AG09309 (cell line): ENCODE measurements around the gene NTNG1.

ENCODE experiments used
- DNase-seq: peaks from one replicate; pipeline ENCODE4 v3.0.0-alpha.2; 2010; ENCODE audit warnings: low read depth
- H3K4me3 ChIP-seq: 2 replicates; pipeline ENCODE4 v1.5.1; 2011; ENCODE audit warnings: mild to moderate bottlenecking, low read depth, low read length, moderate library complexity; ENCODE audit not compliant: control insufficient read depth
- CTCF ChIP-seq: IDR thresholded peaks from 2 replicates; pipeline ENCODE4 v1.5.1; 2011; ENCODE audit warnings: mild to moderate bottlenecking, low read depth, low read length, inconsistent platforms; ENCODE audit not compliant: insufficient read depth, control insufficient read depth; ENCODE audit errors: missing control alignments

The NTNG1 gene

DNA sequence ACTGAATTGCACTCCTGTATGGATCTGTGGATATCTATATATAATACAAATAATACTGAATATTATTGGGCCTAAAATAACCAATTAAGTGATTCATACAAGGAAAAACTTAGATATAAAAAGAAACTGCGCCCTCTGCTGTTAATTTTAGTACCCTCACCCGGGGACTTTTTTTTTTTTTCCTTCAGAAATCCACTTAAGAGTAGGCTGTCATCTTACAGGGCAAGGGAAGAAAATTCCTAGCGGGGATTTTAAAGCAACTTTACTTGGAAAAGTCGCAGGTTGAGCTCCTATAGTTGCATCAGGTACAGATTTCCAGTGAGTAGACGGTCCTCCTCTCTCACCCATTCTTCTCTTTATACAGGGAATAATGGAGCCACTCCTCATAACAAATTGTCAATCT lies 1.3 kb downstream of the NTNG1 start:
- peak overlapping the region; percentile 80 for H3K4me3 ChIP-seq
- TF ChIP-seq CTCF, result peak; percentile 49
- peak; percentile 45 for DNase-seq

- no peak overlapping the region for H3K4me3 ChIP-seq
- TF ChIP-seq CTCF, result no peak
- no peak for DNase-seq
These were observed 1.8 kb downstream of the NTNG1 start for GRCh38 chr1:107142666-107143065.

DNA sequence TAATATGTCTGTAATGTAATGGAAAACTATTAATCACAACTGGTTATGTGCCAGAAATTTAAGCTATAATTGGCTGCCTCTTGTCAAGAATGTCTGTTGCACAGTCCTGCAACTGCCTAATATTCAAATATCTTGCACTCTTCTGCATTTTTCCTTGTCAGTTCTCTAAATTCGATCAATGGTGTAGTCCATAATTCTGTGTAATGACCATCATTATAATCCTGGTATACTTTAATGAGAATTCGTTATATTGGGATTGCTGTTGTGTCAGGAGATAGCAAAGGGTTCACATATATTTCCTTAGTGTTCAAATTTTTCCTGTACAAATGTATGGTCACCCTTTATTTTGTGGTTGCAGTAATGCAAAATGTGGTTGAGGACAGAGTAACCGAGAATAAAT lies 4.8 kb downstream of the NTNG1 start:
- H3K4me3 ChIP-seq, result no peak overlapping the region
- TF ChIP-seq CTCF, result no peak
- DNase-seq, result no peak

DNA sequence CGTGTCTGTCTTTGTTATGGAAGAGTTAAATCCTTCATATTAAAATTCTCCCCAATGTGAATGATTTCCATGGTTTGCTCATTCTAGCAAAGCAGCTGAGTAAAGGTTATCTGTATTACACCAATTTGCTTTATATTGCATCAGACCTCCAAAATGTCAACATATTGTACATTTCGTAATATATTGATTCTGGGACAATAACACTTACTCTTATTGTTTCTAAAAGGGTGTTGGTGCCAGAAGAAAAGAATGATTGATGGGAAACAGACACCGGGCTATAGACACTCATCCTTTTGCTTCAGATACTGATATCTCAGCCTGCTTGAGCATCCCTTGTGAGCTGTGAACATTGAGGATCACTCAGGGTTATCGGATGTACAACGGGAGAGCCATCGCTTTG lies 7.0 kb downstream of the NTNG1 start:
- no peak for DNase-seq
- no peak overlapping the region for H3K4me3 ChIP-seq
- TF ChIP-seq CTCF, result no peak

DNA sequence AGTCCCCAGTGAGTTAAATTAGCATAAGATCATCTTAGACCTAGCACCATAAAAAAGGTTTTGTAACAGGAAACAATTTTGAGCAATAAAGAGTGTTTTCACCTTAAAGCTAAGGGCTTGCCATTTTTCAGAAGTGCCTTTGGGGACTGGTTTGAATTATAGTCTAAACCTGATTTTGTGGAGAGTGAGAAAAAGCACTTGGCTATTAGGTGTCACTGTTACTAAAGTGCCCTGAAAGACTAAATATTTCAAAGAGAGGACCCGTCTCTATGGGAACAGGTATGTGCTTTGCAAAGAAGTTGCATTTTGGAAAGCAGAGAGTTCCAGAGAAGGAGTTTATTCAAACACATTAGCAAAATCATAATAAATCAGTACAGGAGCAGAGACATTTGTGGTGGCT lies 9.1 kb downstream of the NTNG1 start:
- H3K4me3 ChIP-seq, result no peak overlapping the region
- no peak for DNase-seq
- TF ChIP-seq CTCF, result no peak

DNA sequence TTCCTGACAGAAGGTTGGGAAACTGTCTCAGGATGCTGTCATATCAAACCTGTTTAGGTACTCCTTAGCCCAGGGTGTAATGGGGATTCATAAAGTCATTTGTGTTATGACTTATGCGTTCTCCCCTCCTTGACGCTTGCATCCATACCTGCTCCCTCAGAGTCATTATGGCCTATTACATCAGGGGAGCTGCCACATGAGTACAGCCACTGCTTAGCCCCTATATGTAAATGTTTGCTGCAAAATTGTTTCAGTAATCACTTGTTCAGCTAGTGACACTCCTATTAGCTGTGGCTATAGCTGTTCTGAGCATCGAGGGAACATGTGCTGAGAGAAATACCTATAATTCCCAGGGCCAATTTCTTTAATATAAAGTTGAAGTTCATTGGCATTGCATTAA lies 10.5 kb downstream of the NTNG1 start:
- TF ChIP-seq CTCF, result no peak
- no peak overlapping the region for H3K4me3 ChIP-seq

GRCh38 chr1:107152395-107152794 lies 11.6 kb downstream of the NTNG1 start:
- no peak for DNase-seq
- H3K4me3 ChIP-seq, result no peak overlapping the region
- TF ChIP-seq CTCF, result no peak

More for the DNA sequence above, 10.5 kb downstream of the NTNG1 start:
- DNase-seq, result no peak
